GM20000 (cell line): ENCODE results near the gene ZNF471.

ENCODE experiments used
- DNase-seq: peaks from one replicate; pipeline ENCODE4 v3.0.0; 2012; ENCODE audit warnings: low spot score
- TF ChIP-seq, protein P1 (sequence below): IDR thresholded peaks from 2 replicates; pipeline ENCODE4 v1.5.1; 2012; ENCODE audit warnings: mild to moderate bottlenecking, control low read depth; ENCODE audit errors: extremely low read depth, missing control alignments

ZNF471 gene

DNA sequence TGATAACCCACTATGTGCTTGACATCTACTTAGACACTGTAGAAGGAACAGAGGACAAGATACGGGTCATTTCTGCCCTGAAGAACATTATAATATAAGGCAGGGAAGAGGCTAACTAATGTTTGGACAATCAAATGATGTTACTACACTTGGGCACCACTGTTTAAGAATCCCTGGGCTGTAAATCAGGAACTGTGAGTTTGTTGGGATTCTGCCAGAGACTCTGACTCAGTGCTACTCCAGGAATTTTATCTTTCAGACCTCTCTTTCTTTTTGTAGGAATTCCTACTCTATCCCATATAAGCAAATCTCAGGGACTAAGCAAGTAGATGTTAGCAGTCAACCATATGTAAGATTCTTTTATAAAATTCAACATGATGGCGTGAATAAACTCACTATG, 3.1 kb upstream of the ZNF471 start:
- no peak for DNase-seq
- TF ChIP-seq, protein P1, sequence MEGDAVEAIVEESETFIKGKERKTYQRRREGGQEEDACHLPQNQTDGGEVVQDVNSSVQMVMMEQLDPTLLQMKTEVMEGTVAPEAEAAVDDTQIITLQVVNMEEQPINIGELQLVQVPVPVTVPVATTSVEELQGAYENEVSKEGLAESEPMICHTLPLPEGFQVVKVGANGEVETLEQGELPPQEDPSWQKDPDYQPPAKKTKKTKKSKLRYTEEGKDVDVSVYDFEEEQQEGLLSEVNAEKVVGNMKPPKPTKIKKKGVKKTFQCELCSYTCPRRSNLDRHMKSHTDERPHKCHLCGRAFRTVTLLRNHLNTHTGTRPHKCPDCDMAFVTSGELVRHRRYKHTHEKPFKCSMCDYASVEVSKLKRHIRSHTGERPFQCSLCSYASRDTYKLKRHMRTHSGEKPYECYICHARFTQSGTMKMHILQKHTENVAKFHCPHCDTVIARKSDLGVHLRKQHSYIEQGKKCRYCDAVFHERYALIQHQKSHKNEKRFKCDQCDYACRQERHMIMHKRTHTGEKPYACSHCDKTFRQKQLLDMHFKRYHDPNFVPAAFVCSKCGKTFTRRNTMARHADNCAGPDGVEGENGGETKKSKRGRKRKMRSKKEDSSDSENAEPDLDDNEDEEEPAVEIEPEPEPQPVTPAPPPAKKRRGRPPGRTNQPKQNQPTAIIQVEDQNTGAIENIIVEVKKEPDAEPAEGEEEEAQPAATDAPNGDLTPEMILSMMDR: no peak

DNA sequence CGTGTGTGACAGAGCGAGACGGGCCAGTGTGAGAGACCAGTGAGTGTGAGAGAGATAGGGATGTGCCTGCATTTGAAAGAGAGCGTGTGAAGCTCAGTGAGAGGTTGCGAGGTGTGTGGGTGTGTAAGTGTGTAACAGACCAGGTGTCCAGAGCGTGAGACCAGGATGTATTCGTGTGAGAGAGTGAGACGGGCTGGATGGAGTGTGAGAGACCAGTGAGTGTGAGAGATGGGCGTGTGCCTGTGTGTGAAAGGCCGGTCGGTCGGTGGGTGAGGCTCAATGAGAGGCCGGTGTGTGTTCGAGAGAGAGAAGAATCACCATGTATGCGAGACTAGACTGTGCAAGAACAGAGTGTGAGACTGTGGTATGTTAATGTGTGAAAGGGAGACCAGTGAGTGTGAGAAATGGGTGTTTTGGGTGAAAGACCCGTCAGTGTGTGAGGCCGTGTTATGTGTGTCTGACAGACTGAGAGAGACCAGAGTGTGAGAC, 679 bp downstream of the ZNF471 start:
- TF ChIP-seq, protein P1: no peak
- no peak for DNase-seq

DNA sequence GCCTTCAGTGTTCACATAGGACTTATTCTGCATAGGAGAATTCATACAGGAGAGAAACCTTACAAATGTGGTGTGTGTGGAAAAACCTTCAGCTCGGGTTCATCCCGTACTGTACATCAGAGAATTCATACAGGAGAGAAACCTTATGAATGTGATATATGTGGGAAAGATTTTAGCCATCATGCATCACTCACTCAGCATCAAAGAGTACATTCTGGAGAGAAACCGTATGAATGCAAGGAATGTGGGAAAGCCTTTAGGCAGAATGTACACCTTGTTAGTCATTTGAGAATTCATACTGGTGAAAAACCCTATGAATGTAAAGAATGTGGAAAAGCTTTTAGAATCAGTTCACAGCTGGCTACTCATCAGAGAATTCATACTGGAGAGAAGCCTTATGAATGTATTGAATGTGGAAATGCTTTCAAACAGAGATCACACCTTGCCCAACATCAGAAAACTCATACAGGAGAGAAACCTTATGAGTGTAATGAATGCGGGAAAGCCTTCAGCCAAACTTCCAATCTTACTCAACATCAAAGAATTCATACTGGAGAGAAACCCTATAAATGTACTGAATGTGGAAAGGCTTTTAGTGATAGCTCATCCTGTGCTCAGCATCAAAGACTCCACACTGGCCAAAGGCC, 17.7 kb downstream of the ZNF471 start:
- DNase-seq: no peak
- TF ChIP-seq, protein P1: no peak

DNA sequence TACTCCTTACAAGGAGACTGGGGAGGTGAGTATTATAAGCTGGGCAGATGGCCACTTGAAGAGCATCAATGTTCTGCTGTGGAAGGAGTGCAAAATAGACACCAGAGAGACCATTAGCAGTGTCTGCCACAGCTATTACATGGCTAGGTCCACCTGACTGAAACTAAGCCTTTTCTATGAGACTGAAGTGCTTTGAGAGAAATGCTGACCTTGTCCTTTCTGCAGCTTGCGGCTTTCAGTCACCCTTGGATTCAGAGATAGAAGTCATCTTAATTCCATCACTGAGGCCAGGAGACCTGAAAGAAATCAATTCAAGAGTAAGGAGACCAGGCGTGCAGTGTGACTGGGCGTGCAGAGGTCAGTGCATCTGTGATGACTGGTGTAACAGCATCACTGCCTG, 29.8 kb downstream of the ZNF471 start:
- DNase-seq: no peak
- TF ChIP-seq, protein P1: no peak

DNA sequence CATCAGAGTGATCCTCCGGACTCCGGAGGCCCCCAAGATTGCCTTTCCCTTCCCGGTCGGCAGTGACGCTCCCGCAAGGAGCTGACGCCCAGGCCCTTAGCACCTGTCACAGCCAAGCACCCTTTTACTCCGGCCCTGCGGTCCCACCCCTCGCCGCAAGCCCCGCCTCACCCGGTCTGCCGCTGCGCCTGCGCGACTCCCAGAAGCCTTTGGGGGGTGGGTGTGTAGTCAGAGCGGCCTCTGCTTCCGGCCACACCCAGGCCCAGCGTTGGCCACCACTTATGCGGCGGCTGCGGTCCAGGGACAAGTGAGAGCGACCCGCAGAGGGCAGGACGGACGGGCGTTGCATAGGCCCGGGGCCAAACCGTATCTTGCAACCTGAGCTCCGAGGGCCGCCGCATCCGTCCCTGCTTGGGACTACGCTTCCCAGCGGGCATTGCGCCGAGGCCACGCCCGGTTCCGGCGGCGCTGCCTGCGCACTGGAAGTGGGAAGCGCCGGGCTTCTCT, 30.7 kb downstream of the ZNF471 start:
- peak; percentile 88 for DNase-seq
- TF ChIP-seq, protein P1: no peak

DNA sequence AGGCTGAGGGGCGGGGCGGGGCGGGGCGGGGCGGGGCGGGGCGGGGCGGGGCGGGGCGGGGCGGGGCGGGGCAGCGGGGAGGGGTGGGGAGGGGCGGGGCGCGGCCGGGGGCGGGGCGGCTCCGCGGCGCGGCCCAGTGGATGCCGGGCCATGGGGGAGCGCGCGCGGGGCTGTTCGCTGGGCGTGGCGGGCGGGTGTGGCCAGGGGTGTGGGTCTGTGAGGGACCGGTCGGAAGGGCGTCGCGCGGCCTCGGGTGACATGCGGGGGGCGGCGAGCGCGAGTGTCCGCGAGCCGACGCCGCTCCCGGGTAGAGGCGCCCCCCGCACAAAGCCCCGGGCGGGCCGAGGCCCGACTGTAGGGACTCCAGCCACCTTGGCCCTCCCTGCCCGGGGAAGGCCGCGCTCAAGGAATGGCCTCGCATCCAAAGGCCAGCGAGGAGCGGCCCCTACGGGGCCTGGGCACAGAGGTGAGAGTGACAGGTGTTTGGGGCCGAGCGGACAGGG, 31.2 kb downstream of the ZNF471 start, which contains the start of gene ZFP28:
ZFP28 (plus strand) TSS at position 188 of the 503 bp plus-strand sequence; CDS start at position 259, 71 bp downstream.
- peak; percentile 87 for DNase-seq

DNA sequence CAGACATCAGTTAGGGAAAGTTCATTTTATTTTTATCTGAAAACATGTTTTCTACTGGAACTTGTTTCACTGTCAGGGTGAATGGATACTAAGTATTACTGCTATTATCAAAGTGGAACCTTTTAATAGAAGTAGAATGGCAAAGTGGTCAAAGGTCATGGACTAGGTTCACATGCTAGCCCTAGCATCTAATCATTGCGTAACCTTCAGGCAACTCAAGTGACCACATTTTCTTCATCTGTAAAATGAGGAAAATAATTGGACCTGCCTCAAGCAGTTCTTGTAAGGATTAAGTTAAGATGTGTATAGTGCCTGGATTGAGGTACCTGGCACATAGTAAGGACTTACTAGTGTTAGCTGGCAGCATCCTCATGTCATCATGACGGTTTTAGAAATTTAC, 36.1 kb downstream of the ZNF471 start:
- TF ChIP-seq, protein P1: no peak
- DNase-seq: no peak

More for the DNA sequence above, 31.2 kb downstream of the ZNF471 start, which contains the start of gene ZFP28:
- TF ChIP-seq, protein P1: no peak
